Tibial artery (tissue), 4 donors: ENCODE measurements around the gene ACP2.

Experiments used
- DNase-seq, 2 donors: peaks; one replicate each; pipeline ENCODE4 v3.0.0-alpha.2; 2019
- H3K27ac ChIP-seq, 2 donors: fragments of 200-600 bp; sonication (generic) in 1 of 2; 1 replicate in 1 of 2; 2 replicates in 1 of 2; pipeline ENCODE4 v1.5.1; 2018 to 2019; ENCODE audit warnings: mild to moderate bottlenecking in 1 of 2
- H3K27me3 ChIP-seq, 2 donors: fragments of 200-600 bp; sonication (generic) in 1 of 2; one replicate each; pipeline versions ENCODE4 v1.5.1 to v1.6.0; 2016 to 2019
- H3K36me3 ChIP-seq, 3 donors: fragments of 200-600 bp; sonication (generic) in 2 of 3; one replicate each; pipeline ENCODE4 v1.5.1; 2016 to 2019; ENCODE audit warnings: mild to moderate bottlenecking in 2 of 3
- H3K4me1 ChIP-seq, 4 donors: fragments of 200-600 bp; sonication (generic) in 2 of 4; 1 replicate in 3 of 4; 2 replicates in 1 of 4; pipeline ENCODE4 v1.5.1; 2016 to 2019
- H3K4me3 ChIP-seq, 2 donors: fragments of 200-600 bp; sonication (generic) in 1 of 2; 1 replicate in 1 of 2; 2 replicates in 1 of 2; pipeline ENCODE4 v1.5.1; 2018 to 2019; ENCODE audit warnings: mild to moderate bottlenecking in 2 of 2
- H3K9me3 ChIP-seq, 3 donors: fragments of 200-600 bp; sonication (generic) in 1 of 3; one replicate each; pipeline ENCODE4 v1.5.1; 2016 to 2019
- intact Hi-C: fragments of 100-400 bp; cut with DNase I; formaldehyde crosslinking; loops from one replicate; pipeline ENCODE4 v1.15.0; 2023; ENCODE audit warnings: low total_unique reads
- TF ChIP-seq, protein P1 (sequence below), 2 experiments: fragments of 200-600 bp in 1 of 2; fragments of 450-650 bp in 1 of 2; IDR thresholded peaks; one replicate each; pipeline ENCODE4 v1.5.1; 2017 to 2019; ENCODE audit warnings: antibody characterized with exemption in 2 of 2, mild to moderate bottlenecking in 1 of 2, moderate library complexity in 1 of 2

ACP2 gene

DNA sequence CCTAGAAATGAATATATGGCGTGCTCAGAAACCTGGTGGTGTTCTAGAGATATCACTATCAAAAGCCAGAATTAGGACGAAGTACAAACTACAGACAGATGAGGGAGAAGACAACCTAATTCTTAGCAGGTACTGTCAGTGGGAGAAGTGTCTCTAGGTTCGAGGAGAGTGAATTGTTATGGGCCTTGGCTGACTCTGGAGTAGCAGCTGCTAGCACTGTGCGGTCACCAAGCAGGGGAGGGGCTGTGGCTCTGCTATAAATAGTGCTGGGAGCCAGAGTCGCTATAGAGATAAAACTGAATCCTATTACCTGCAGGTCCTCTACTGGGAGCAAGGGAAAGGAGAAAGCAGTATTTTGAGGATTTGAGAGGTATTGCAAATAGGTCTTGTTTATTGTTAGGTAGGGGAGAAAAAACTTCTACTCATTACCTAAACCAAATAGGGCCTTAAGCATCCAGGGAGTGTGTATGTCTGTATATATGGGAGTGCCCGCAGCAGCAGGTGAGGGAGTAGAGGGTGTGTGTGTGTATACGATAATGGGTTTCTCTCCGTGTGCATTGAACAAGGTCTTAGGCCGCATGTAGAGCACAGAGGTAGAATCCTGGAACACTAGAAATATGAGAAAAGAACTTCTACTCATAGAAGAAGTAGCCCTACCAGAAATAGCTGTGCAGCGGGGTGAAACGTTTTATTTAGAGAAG lies 23.5 kb upstream of the ACP2 start:
- Histone ChIP-seq H3K36me3 (peaks cover 23 to 33% (median 28%) of the 10 kb centered on the region in 3 donors), H3K9me3 (no peaks in the 10 kb centered on the region), H3K27ac (peak overlapping the region in 1 of 2 donors; percentile 93), H3K4me3 (no peak overlapping the region), H3K27me3 (no peaks in the 10 kb centered on the region), H3K4me1 (peaks cover 0 to 36% (median 30%) of the 10 kb centered on the region in 4 donors)
- TF ChIP-seq, protein P1, sequence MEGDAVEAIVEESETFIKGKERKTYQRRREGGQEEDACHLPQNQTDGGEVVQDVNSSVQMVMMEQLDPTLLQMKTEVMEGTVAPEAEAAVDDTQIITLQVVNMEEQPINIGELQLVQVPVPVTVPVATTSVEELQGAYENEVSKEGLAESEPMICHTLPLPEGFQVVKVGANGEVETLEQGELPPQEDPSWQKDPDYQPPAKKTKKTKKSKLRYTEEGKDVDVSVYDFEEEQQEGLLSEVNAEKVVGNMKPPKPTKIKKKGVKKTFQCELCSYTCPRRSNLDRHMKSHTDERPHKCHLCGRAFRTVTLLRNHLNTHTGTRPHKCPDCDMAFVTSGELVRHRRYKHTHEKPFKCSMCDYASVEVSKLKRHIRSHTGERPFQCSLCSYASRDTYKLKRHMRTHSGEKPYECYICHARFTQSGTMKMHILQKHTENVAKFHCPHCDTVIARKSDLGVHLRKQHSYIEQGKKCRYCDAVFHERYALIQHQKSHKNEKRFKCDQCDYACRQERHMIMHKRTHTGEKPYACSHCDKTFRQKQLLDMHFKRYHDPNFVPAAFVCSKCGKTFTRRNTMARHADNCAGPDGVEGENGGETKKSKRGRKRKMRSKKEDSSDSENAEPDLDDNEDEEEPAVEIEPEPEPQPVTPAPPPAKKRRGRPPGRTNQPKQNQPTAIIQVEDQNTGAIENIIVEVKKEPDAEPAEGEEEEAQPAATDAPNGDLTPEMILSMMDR (IDR thresholded peaks at IDR 0.05), result no peak
- intact Hi-C loops, result no loop called here
- no peak for DNase-seq

DNA sequence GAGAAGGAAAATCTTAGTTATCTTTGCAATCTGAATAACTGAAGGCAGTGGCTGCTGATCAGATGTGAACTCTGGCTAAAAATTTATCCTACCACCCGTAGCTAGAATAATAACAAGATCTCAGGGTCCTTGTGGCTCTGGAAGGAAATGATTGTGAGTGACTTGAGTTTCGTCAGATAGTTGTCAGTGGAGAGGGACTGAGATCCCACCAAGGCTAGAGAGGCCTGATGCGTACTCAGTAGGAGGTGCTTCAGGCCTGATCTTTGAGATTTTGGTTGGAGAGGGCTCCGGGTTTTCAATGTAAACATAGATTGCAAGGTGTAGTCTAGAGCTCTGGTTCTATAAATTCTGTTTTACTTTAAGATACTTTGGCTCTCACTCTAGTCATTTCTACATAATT lies 22.7 kb upstream of the ACP2 start:
- intact Hi-C loops, result no loop called here
- TF ChIP-seq, protein P1 (IDR thresholded peaks at IDR 0.05), result no peak
- Histone ChIP-seq H3K4me3 (peak overlapping the region; percentile 76 to 95), H3K36me3 (peaks cover 15 to 25% (median 20%) of the 10 kb centered on the region in 3 donors), H3K9me3 (no peaks in the 10 kb centered on the region), H3K4me1 (peaks cover 0 to 36% (median 30%) of the 10 kb centered on the region in 4 donors), H3K27ac (peak overlapping the region; percentile 93 to 96), H3K27me3 (no peaks in the 10 kb centered on the region)
- no peak for DNase-seq

DNA sequence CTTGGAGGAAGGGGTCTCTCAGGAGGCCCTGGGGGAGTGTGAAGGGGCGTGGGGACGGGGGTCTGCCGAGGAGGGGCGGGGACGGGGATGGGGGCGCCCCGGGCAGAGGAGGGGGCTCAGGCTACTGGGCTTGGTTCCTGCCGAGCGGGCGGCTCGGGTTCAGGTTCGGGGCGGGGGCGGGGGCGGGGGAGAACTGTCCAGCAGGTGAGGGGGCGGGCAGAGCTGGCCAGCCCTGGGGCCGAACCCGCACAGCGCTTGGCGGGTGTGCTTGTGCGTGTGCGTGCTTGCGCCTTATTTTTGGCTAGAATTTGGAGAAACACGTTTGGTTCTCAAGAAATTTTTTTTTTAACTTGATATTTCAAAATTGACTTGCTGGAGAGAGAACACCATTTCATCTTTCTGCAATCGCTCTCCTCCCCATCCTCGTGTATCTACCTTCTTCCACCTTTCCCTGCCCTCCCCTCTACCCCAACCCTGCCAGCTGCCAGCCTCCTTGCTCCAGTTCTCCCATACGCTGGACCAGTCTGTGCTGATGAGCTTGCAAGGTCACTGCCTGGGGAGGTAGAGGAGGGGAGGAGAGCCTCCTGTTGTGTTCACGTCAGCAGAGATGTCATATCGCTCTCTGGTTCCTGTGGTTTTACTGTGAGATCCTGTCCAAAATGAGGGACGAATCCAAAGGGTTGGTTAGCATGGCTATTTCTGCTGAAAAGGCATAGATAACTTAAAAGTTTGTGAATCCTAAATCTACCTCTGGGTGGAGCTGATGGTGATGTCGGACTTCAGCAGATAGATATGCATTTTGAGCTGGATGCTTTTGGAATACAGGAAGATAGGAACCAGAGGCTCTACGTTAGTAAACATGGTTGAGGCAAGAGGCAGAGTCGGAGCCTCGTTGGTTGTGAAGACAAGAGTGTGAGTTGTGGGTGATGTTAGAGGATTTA lies 22.0 kb upstream of the ACP2 start:
- intact Hi-C loops, result no loop called here

DNA sequence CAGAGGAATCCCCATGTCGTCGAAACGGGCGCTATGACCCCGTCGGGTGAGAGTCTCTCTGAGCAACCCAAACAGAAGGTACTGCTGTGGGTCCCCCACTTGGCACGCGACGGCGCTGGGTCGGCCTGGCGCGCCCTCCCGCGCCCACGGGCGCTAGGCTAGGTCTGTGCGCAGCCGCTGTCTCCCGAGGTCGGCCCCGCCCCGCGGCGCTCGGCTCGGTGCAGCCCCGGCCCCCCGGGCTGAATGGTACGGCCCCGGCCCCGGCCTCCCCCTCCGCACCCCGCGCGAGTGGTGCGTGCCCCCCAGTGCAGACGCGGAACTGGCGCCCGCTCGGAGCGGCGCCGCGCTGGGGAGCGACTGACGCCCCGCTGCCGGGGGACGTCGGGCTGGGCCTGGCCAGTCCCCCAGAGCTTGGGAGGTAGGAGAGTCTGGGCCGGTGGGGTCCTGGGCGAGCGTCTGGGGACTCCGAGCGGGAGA lies 21.3 kb upstream of the ACP2 start, which contains the start of gene MADD:
Gene MADD, plus strand, starts transcription at position 305 of the 477 bp plus-strand sequence.
- no peaks in the 10 kb centered on the region for H3K27me3 ChIP-seq
- peaks cover 0 to 36% (median 30%) of the 10 kb centered on the region in 4 donors for H3K4me1 ChIP-seq
- TF ChIP-seq, protein P1 (IDR thresholded peaks at IDR 0.05), result no peak
- DNase-seq, result peak; percentile 86 to 92
- intact Hi-C loops, result no loop called here
- H3K4me3 ChIP-seq, result peak within 1 kb of the TSS; percentile 76 to 95
- peak within 1 kb of the TSS; percentile 93 to 96 for H3K27ac ChIP-seq
- no peaks in the 10 kb centered on the region for H3K9me3 ChIP-seq
- H3K36me3 ChIP-seq, result peaks cover 3 to 10% (median 5%) of the 10 kb centered on the region in 3 donors

More for the DNA sequence above, 22.0 kb upstream of the ACP2 start:
- Histone ChIP-seq H3K27ac (peak overlapping the region; percentile 93 to 96), H3K4me1 (peaks cover 0 to 36% (median 30%) of the 10 kb centered on the region in 4 donors), H3K27me3 (no peaks in the 10 kb centered on the region), H3K9me3 (no peaks in the 10 kb centered on the region), H3K36me3 (peaks cover 11 to 18% (median 12%) of the 10 kb centered on the region in 3 donors), H3K4me3 (peak overlapping the region; percentile 76 to 95)
- TF ChIP-seq, protein P1 (IDR thresholded peaks at IDR 0.05), result no peak
- DNase-seq, result no peak

DNA sequence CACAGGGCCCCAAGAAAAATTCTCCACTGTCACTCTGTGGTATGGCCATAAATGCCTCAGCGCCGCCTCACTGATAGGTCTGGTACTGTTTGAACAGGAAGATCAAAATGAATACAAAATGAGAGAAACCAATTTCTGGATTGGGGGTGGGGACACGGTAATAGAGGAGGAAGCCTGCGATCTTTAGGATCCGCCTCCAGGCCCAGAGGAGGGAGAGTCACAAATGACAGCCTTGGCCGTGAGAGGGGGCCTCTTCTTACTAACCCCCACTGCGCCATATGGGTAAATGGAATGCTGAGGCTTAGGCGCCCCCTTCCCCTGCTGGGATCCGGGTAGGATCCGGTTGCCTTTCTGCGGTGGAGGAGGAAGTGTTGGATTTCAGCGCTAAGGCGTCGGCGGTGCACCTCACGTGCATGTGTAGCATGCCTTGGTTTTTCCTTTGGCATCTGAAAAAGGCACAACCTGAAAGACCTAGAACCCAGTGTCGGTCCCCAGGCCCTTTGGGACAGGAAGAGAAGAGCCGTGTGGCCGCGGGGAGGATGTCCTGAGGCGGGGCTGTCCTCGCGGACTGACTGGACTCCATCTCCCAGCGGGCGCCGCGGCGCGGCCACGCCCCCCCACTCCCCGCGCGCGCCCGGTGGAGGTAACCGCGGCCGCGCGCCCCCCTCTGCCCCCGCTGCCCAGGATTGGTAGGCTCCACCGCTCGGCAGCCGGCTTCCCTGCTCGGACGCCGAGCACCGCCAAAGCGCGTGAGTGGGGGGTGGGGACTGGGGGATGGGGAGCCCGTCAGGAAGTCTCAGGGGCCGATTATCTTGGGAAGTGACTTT lies 20.6 kb upstream of the ACP2 start:
- peaks cover 0 to 36% (median 30%) of the 10 kb centered on the region in 4 donors for H3K4me1 ChIP-seq

More for the DNA sequence above, 20.6 kb upstream of the ACP2 start:
- no peaks in the 10 kb centered on the region for H3K9me3 ChIP-seq
- no peaks in the 10 kb centered on the region for H3K27me3 ChIP-seq
- TF ChIP-seq, protein P1 (IDR thresholded peaks at IDR 0.05), result peak in 1 of 2 experiments; percentile 17
- peak overlapping the region; percentile 76 to 95 for H3K4me3 ChIP-seq
- H3K27ac ChIP-seq, result peak overlapping the region; percentile 93 to 96
- peak; percentile 89 to 95 for DNase-seq
- intact Hi-C loops, result no loop called here
- peaks cover 0 to 4% (median 0%) of the 10 kb centered on the region in 3 donors for H3K36me3 ChIP-seq
